Pancreas (tissue), 10 donors: ENCODE measurements around the gene ELL. TPM values are rescaled to one million over a fixed set of nuclear protein-coding genes. Genes with fewer than 3 reads are reported as not detected.

Experiments
- ATAC-seq, 4 donors: fragments of 200-7000 bp; cut with Tn5 transposase; one replicate each; pipeline versions ENCODE4 v1.8.0 to v1.9.1; 2020; ENCODE audit warnings: mild to moderate bottlenecking in 4 of 4, moderate library complexity in 4 of 4
- DNase-seq, 6 donors: peaks; one replicate each; pipeline ENCODE4 v3.0.0-alpha.2; 2020
- FAIRE-seq: peaks from 2 replicates; lab custom pipeline; 2012; peaks lifted over from hg19 to GRCh38; lab: Jason Lieb, UNC
- H3K27ac ChIP-seq, 4 donors: fragments of 200-600 bp; sonication (generic); 1 replicate in 3 of 4; 2 replicates in 1 of 4; pipeline versions ENCODE4 v1.5.0 to v1.8.0; 2020
- H3K27me3 ChIP-seq, 4 donors: fragments of 200-600 bp; one replicate each; pipeline ENCODE4 v1.8.0; 2021
- H3K36me3 ChIP-seq, 3 donors: fragments of 200-600 bp; sonication (generic) in 1 of 3; one replicate each; pipeline versions ENCODE4 v1.5.0 to v1.8.0; 2020 to 2021
- H3K4me1 ChIP-seq, 3 donors: fragments of 200-600 bp; one replicate each; pipeline ENCODE4 v1.8.0; 2021
- H3K4me3 ChIP-seq, 4 donors: fragments of 200-600 bp; sonication (generic) in 2 of 4; one replicate each; pipeline versions ENCODE4 v1.5.0 to v1.8.0; 2020 to 2021
- H3K9me3 ChIP-seq, 4 donors: fragments of 200-600 bp; one replicate each; pipeline ENCODE4 v1.8.0; 2021
- WGBS, 2 donors: extraction: QIAGEN DNeasy Blood & Tissue Kit; methylation state at CpG; one replicate each; pipeline ENCODE4 v1.1.7; 2013; 5-methylcytosine and 5-hydroxymethylcytosine counted together
- intact Hi-C, 3 donors: fragments of 100-400 bp; cut with DNase I; formaldehyde crosslinking; loops; one replicate each; pipeline versions ENCODE4 v1.11.1 to v1.14.2; 2022
- polyA plus RNA-seq, 2 donors: library from polyadenylated mRNA; stranded (reverse); fragments of 200-250 nt; gene quantifications; one replicate each; pipeline ENCODE4 v1.2.3, GENCODE V29; 2013
- total RNA-seq, 6 donors: library from RNA; stranded (reverse); fragmentation: NEBNext Ultra II Directional in 4 of 6; extraction: Animal tissue kit (Norgen Biotek cat#: 25700) in 4 of 6; gene quantifications; one replicate each; pipeline versions ENCODE4 v1.2.1 to v1.2.4, GENCODE V29; 2021 to 2023
- TF ChIP-seq, protein P1 (sequence below), 4 donors: fragments of 200-600 bp; sonication (generic) in 3 of 4; IDR thresholded peaks; one replicate each; pipeline versions ENCODE4 v1.5.0 to v1.8.0; 2021; ENCODE audit warnings: antibody characterized with exemption in 4 of 4
- donor health status: healthy with polysubstance abuse.
- donor health status: DM: no; HTN: no; CAD: no; lungs with moderate emphysema.
- donor health status: DM: no; HTN: no; CAD: no.
- donor health status: control.
- donor health status: control.
- donor health status: Bipolar disorder and iron deficiency.
- donor health status: DM: yes; HTN: yes; CAD: no.
- donor health status: DM: no; HTN: no; CAD: no.
- donor health status: DM: no; HTN: no; CAD: no.
- donor health status: DM: yes; HTN: yes; CAD: no.

The ELL gene
- total and polyA plus RNA-seq, 8 donors = 5.8 to 13.4 (median 9.8) TPM

- FAIRE-seq (no peak), DNase-seq (peak in 1 of 6 donors; percentile 23), ATAC-seq (no peak)
- intact Hi-C loops = loop anchor here in 1 of 3 donors (10.0 kb wide), 1 partner anchor 404 kb away; no protein-coding TSS in a partner anchor
- 64 to 65% methylated on average over 23 of the region's 23 CpGs for WGBS, 2 donors
- Histone ChIP-seq H3K27me3 (no peaks in the 10 kb centered on the region), H3K4me3 (no peak overlapping the region), H3K4me1 (peaks cover 0 to 11% (median 0%) of the 10 kb centered on the region in 3 donors), H3K27ac (no peak overlapping the region), H3K9me3 (no peaks in the 10 kb centered on the region), H3K36me3 (peaks cover 4 to 22% (median 12%) of the 10 kb centered on the region in 3 donors)
- TF ChIP-seq, protein P1, sequence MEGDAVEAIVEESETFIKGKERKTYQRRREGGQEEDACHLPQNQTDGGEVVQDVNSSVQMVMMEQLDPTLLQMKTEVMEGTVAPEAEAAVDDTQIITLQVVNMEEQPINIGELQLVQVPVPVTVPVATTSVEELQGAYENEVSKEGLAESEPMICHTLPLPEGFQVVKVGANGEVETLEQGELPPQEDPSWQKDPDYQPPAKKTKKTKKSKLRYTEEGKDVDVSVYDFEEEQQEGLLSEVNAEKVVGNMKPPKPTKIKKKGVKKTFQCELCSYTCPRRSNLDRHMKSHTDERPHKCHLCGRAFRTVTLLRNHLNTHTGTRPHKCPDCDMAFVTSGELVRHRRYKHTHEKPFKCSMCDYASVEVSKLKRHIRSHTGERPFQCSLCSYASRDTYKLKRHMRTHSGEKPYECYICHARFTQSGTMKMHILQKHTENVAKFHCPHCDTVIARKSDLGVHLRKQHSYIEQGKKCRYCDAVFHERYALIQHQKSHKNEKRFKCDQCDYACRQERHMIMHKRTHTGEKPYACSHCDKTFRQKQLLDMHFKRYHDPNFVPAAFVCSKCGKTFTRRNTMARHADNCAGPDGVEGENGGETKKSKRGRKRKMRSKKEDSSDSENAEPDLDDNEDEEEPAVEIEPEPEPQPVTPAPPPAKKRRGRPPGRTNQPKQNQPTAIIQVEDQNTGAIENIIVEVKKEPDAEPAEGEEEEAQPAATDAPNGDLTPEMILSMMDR (IDR thresholded peaks at IDR 0.05) = no peak
These were observed 80.7 kb downstream of the ELL start for GRCh38 chr19:18440936-18441803.

- intact Hi-C loops = loop anchor here in 1 of 3 donors (10.0 kb wide), 1 partner anchor 404 kb away; no protein-coding TSS in a partner anchor
- 57 to 59% methylated on average over 11 of the region's 11 CpGs for WGBS, 2 donors
- FAIRE-seq = no peak
- Histone ChIP-seq H3K36me3 (peaks cover 4 to 15% (median 4%) of the 10 kb centered on the region in 3 donors), H3K27me3 (no peaks in the 10 kb centered on the region), H3K9me3 (no peaks in the 10 kb centered on the region), H3K4me1 (peaks cover 0 to 11% (median 0%) of the 10 kb centered on the region in 3 donors), H3K27ac (peak overlapping the region in 2 of 4 donors; percentile 46 to 79), H3K4me3 (no peak overlapping the region)
- TF ChIP-seq, protein P1 (IDR thresholded peaks at IDR 0.05) = no peak
- ATAC-seq = no peak
- DNase-seq = peak in 1 of 6 donors; percentile 51
These were observed 81.4 kb downstream of the ELL start for GRCh38 chr19:18440415-18440877.

GRCh38 chr19:18439910-18440237, 82.0 kb downstream of the ELL start:
- Histone ChIP-seq H3K4me3 (no peak overlapping the region), H3K4me1 (peaks cover 0 to 11% (median 0%) of the 10 kb centered on the region in 3 donors), H3K27ac (peak overlapping the region; percentile 46 to 83 (median 74)), H3K27me3 (no peaks in the 10 kb centered on the region), H3K9me3 (no peaks in the 10 kb centered on the region), H3K36me3 (peaks cover 4 to 10% (median 4%) of the 10 kb centered on the region in 3 donors)
- DNase-seq = no peak
- TF ChIP-seq, protein P1 (IDR thresholded peaks at IDR 0.05) = no peak
- intact Hi-C loops = loop anchor here in 1 of 3 donors (10.0 kb wide), 1 partner anchor 405 kb away; no protein-coding TSS in a partner anchor
- no peak for ATAC-seq
- WGBS, 2 donors = 67 to 73% methylated on average over 9 of the region's 9 CpGs
- FAIRE-seq = no peak

DNA sequence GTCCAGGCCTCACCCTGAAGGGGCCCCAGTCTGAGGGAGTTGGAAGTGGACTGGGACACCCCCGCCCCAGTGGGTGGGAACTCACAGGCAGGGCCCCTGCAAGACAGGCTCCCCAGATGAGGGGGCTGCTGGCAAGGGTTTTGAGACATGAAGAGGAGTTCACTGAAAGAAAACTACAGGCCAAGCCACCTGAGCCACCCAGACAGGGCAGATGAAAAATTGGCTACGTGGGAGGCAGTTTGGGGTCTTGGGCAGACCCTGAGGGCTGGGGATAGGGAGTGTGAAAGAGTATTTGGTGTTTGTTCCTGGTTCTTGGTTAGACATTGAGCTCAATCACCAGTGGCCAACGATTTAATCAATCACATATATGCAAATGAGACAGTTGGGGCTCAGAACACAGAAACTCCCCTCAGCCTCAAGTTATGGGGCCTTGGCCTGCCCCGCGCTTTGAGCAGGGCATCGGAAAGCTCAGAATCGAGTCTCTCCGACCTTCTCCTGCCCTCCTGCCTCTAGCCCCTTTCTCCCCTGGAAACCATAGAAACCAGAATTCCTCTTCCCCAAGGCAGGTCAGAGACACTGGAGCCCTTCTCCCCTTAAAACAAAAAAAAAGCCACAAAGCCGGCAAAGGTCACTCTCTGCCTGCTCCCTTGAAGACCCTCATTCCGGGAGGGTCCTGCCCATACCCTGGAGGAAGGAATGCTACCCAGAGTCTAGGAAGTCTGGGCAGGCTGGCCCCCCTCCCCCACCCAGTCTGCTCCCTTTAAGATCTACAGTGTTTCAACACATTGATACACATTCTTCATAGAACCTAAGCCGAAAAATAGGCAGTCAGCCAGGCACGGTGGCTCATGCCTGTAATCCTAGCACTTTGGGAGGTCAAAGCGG, 82.6 kb downstream of the ELL start:
- intact Hi-C loops = no loop called here
- Histone ChIP-seq H3K36me3 (peaks cover 0 to 4% (median 2%) of the 10 kb centered on the region in 3 donors), H3K9me3 (no peaks in the 10 kb centered on the region), H3K4me3 (peak overlapping the region in 1 of 4 donors; percentile 44), H3K27me3 (no peaks in the 10 kb centered on the region), H3K4me1 (peaks cover 0 to 11% (median 0%) of the 10 kb centered on the region in 3 donors), H3K27ac (peak overlapping the region; percentile 70 to 83 (median 78))
- DNase-seq (peak in 1 of 6 donors; percentile 63), FAIRE-seq (no peak), ATAC-seq (no peak)
- WGBS, 2 donors = 61 to 67% methylated on average over 13 of the region's 13 CpGs
- TF ChIP-seq, protein P1 (IDR thresholded peaks at IDR 0.05) = no peak
